HPDE6-E6E7 (cell line): ENCODE data around the gene NENF.

Experiments
- DNase-seq: peaks from one replicate; pipeline ENCODE4 v3.0.0; 2011; ENCODE audit warnings: missing footprints; ENCODE audit errors: extremely low spot score

NENF gene

DNA sequence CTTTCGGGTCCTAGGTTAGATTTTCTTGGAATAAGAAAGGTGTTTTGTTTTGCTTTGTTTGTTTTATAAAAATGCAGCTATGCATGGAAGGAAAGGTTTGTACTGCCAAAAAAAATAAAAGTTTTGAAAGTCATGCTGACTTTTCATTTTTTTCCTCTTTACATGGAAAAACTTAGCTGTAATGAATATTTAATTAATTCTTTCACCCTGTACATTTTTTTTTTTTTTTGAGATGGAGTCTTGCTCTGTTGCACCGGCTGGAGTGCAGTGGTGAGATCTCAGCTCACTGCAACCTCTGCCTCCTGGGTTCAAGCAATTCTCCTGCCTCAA is 48.7 kb downstream of the NENF start:
- no peak for DNase-seq

DNA sequence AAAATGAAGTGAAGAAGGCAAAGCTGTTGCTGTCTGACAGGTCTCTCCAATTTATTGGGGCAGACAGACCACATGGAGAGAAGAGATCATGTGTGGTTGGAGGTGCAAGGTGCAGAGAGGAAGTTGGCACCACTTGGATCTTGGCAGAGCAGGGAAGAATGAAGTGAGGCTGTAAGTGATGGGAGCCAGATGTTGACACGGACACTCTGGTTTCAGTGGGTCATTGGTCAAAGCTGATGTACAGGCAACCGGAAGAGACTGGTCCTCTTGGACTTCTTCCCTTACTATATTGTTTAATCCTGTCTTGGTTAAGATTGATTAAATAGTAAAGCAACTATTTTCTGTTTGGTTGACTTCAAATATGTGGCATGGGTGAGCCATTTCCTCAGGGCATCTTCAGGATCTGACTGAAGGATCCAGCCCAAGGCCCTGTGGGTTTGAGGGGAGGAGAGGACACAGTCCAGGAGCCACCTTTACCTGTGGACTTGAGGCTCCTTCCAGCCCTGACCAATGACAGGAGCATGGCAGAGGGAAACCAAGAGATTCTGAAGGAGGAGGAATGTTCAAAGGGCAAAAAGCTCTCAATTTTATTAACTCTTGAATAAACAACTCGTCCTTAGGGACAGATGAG is 49.4 kb downstream of the NENF start:
- no peak for DNase-seq

DNA sequence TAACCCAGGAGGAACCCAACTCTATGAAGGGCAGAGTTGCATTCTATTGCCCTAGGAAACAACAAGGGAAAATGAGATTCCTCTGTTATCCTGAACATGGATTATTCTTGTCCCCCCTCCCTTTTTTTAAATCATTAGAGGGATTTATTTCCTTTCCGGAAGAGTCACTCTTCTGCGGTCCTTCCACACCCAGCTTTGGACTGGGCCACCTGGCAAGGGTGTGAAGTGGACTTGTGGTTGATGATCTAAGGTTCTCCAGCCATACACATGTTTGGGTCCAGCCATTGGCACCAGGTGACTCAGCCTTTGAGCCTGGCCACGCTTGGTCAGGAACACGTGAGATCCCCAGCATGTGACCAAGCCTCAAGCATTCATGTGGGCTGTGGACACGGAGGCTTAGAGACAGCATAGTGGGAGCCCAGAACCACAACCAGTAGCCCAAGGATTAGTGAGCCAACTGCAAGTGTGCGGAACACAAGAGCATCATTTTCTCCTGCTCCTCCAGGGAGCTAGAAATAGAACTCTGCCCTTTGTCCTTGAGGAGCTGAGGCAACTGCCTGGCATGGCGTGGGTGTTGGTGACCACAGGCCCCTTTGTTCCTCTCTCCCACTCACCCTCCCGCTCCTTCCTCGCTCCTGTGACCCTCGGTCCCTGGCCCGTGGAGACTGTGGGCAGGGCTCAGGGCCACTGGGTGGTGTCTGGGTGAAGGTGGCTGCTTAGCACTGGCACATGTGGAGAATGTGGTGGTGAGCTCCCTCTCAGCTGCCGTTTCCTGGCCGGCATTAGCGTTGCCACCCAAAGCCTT is 50.1 kb downstream of the NENF start:
- DNase-seq, result no peak

DNA sequence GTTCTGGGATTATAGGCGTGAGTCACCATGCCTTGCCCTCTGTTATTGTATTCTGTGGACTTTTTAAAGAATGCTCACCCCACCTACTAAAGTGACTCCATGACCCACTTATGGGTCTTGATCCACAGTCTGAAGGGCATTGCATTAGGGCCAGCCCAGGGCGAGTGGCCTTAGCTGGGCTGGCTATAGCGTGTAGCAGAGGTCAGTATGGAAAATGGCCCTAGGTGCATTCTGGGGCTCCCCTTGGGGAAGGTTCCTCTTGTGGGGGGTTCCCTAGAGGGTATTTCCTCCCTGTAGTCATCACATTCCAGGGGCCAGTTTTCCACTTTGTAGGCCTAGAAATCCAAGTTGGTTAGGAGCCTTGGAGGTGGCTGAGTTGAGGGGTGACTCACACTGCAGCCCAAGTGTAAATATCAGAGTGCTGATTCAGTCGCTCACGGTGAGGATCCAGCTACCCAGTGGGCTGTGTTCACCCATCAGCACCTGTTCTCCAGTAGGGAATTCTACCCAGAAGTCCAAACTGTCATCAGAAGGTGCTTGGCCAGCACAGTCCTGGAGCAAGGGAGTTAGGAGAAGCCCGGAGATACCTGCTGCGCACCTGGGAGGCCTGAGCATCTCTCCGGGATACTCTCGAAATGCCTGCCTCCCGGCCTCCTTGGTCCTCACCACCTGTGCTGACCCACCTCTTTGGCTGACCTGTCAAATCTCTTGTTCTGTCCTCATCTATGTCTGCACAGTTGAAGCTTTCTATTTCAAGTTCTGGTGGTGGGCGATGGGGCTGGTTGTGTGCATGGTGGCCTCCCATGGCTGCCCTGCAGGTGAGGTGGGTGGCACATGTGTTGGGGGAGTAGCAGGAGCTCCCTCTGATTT is 52.2 kb downstream of the NENF start:
- peak; percentile 79 for DNase-seq

DNA sequence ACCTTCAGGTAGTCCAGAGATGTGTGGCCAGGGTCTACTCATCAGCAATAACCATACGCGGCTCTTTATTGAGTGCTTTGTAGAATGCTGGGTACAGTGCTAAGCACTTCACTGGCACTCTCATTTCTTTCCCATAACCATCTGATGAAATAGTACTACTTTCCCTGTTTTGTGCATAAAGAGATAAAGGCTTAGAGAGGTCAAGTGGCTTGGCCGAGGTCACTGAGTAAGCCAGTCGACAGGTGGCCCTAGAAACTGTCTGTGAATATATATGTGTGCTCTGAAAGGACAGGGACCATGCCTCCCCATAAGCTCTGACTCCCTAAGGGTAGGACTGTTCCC is 52.8 kb downstream of the NENF start:
- DNase-seq, result no peak

DNA sequence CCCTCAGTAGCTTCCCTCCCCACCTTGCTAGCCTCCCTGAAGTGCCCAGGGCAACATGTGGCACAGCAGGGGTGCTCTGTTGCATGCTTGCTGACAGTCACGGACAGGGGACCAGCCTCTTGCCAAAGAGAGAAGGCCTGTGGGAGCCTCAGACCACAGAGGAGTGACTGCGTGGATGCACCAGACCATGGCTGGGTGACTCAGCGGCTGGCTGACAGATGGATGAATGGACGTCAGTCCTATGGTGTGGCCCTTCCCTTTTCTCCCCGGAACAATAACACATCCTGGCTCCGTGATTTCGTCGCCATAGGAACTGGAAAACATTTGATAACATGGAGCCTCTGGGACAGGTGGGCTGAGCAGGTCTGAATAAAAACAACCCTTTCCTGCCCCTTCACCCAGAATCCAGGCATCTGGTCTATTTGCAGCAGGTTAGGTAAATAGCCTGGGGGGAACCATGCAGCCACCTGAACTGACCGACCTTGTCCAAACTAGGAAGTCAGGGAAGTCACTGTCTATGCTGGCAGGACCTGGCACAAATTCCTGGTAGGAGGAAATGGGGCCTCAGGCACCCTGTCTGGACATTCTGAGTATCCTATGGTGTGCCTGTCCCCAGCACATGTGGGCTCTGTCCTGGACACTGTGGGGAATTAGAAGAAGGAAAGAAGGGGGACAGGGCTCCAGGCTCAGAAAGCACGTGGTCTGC is 53.3 kb downstream of the NENF start:
- peak; percentile 95 for DNase-seq

DNA sequence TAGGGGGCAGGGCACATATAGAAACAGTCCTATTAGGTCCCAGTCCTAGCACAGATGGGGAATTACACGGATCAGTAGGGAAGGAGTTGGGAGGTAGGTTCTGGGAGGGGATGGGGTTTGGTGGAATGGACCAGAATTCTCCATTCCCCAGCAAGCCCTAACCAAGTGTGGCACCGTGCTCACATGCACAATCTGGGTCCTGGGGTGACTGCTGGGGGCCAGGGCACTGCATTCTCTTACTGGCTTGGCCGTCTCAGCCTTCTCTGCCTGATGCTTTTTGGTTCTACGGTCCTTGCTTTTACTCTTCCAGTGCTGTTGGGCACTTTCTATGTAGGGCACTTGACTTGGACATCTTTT is 53.9 kb downstream of the NENF start:
- DNase-seq, result no peak

DNA sequence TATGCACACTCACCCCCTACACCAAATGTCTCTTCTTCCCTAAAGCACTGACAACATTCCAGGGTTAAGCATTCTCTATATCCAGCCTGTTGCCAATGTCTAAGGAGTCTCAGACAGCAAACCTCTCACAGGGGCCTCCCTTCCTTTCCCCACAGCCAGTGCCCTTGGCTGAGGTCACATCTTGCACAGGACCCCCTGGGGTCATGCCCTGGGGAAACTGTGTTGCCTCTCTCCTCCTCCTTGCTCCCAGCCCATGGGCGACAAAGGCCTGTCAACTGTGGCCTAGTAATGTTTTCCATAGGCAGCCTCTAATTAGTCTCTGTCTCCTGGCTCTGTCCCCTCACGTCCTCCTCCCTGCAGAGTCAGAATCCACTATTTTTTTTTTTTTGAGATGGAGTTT is 54.6 kb downstream of the NENF start:
- no peak for DNase-seq

DNA sequence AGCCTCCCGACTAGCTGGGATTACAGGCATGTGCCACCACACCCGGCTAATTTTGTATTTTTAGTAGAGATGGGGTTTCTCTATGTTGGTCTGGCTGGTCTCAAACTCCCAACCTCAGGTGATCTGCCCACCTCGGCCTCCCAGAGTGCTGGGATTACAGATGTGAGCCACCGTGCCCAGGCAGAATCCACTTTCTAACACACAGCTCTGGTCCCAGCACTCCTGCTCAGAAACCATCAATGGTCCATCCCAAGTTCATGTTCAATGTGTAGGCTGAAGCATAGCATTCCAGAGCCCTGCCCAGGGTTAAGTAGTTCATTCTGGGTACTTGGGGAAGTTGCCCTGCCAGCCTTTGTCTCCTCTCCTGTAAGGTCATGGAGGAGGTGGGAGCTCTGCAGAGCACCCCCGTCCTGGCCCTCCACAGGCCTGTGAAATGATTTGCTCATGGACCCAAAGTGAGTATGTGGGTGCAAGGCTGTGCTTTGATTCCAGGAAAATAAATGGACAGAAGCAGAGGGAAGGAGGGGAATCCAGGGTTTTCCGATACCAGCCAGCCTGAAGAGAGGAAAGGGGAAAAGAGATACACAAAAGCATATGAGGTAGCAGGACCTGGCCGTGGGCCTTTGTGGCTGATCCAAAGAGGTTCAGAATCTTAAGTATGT is 55.2 kb downstream of the NENF start:
- no peak for DNase-seq

DNA sequence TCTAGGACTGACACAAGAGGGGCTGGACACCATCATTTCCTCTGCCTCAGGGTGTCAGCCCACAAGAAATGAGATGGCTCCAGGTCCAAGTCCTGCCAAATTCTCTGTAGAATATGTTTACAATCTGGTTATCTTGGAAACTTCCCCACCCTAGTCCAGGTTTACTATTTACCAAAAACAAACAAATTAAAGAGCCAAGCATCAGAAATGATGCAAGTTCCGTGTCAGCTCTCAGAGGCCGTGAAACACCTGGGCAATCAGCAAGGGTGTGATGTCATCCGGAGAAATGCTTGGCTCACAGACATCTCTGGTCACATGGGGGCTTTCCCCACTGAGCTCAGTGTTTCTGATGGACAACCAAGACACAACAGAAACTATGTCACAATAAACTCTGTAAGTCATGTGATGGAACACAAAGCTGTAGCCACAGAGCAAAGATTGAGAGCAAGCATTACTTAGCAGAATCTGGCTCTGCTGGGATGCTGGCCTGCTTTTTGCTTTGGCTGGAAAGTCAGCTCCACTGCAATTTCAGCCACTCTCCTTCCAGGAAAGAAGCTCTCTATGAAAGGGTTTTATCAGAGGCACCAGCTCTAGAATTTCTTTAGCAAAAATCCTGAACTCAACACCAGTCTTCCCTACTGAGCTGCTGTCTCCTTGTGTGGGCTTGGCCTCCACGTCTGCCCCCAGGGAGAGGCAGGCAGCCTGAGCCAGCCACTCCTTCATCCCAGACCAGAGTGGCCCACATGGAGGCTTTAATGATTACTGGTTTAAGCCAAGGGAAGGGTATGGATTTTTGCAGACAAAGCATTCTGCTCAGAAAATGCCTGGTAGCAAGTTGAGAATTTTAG is 55.9 kb downstream of the NENF start:
- no peak for DNase-seq

DNA sequence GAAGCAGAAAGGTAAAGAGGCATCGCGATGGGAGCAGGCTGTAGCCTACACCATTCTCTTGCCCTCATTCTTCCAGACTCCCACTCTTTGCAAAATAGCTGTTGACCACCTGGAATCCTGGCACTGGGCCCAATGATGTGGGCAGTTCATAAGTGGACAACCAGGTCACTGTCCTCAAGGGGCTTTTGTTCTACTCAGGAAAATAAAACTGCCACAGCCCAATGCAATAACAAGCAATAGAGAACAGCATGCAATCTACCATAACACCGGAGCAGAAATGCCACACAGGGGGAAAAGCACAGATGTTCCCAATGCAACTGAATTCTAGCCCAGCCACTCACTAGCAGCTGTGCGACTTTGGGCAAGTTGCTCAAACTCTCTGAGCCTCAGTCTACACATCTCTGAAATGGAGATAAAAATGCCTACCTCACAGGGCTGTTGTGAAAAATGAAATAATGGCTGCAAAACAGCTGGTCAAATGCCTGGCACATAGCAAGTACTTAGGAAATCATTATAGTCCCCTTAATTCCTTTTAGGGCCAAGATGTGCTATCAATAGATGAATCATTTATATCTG is 56.7 kb downstream of the NENF start:
- no peak for DNase-seq

DNA sequence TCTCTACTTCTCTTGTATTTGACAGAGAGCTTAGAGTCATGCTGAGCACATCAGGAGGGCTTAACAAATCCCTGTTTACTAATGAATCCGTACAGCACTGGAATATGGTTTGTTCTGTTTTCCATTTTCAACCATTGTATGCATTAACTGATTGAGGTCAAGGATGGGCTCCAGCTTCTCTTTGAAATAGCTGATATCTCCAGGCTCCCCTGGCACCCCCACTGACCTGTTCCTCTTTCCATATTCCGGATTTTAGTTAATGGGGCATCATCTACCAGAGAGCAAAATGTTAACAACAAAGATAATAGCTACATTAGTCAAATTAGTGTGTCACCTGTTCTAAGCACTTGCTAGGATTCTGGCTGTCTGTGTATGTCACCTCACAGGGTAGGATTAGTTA is 57.6 kb downstream of the NENF start:
- no peak for DNase-seq

DNA sequence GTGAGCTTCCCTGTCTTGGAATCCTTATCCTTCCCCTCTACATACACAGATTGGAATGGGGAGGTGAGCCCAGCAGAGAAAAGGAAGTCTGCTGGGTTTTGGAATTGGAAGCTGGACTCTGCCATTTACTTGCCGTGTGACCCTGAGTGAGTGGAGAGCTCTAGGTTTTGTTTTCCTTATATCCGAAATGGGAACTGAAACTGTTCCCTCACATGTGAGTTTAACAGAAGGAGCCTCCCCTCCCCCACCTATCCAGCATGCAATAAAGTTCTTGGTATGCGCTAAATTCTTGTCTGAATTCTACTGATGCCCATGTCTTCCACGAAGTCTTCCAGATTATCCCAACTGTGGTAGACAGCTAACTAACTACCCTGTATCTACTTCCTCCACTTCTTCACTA is 58.7 kb downstream of the NENF start:
- no peak for DNase-seq
